ENCODE data around the gene LRRD1.
A peak's percentile ranks its signal among the peaks of the same experiment; 100 is the strongest.
"Not testable (repeated sequence)": the region's sequence is repeated elsewhere in the genome, so short reads cannot be mapped to it uniquely, and the experiment has no call there.

LRRD1 gene

DNA sequence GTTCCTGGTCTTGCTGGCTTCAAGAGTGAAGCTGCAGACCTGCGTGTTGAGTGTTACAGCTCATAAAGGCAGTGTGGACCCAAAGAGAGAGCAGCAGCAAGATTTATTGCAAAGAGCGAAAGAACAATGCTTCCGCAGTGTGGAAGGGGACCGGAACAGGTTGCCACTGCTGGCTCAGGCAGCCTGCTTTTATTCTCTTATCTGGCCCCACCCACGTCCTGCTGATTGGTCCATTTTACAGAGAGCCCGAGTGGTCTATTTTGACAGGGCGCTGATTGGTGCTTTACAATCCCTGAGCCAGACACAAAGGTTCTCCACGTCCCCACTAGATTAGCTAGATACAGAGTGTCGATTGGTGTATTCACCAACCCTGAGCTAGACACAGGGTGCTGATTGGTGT lies 36.2 kb downstream of the LRRD1 start:
- not testable (repeated sequence) for H3K27me3 ChIP-seq (ENCODE audit: control insufficient read depth, insufficient read depth, low read length); DNase-seq (ENCODE audit: low read depth, low spot score); H3K4me1 ChIP-seq (ENCODE audit: control insufficient read depth, insufficient read depth, low read length); H3K36me3 ChIP-seq (ENCODE audit: control insufficient read depth, insufficient read depth, low read length); H3K9me3 ChIP-seq (ENCODE audit: control insufficient read depth, insufficient read depth, low read length); H3K4me3 ChIP-seq (ENCODE audit: low read length); H3K27ac ChIP-seq (ENCODE audit: low read length)
- no CpG with 5 or more reads among the region's 9 CpGs for WGBS (ENCODE audit: insufficient coverage, insufficient read length)

- Histone ChIP-seq H3K27me3 (ENCODE audit: control insufficient read depth, insufficient read depth, low read length) (no peaks in the 10 kb centered on the region), H3K4me1 (ENCODE audit: control insufficient read depth, insufficient read depth, low read length) (no peaks in the 10 kb centered on the region; the same call in 1 of the 2 replicates), H3K36me3 (ENCODE audit: control insufficient read depth, insufficient read depth, low read length) (no peaks in the 10 kb centered on the region), H3K27ac (ENCODE audit: low read length) (no peak overlapping the region), H3K4me3 (ENCODE audit: low read length) (no peak overlapping the region), H3K9me3 (ENCODE audit: control insufficient read depth, insufficient read depth, low read length) (no peaks in the 10 kb centered on the region)
- no peak for DNase-seq (ENCODE audit: low read depth, low spot score)
- whole genome bisulfite sequencing (ENCODE audit: insufficient coverage, insufficient read length) = no CpG with 5 or more reads among the region's 7 CpGs
Measured at GRCh38 chr7:92141161-92141560, 37.8 kb downstream of the LRRD1 start.

- Histone ChIP-seq H3K4me3 (ENCODE audit: low read length) (no peak overlapping the region), H3K4me1 (ENCODE audit: control insufficient read depth, insufficient read depth, low read length) (no peaks in the 10 kb centered on the region), H3K27ac (ENCODE audit: low read length) (no peak overlapping the region), H3K27me3 (ENCODE audit: control insufficient read depth, insufficient read depth, low read length) (no peaks in the 10 kb centered on the region), H3K9me3 (ENCODE audit: control insufficient read depth, insufficient read depth, low read length) (no peaks in the 10 kb centered on the region), H3K36me3 (ENCODE audit: control insufficient read depth, insufficient read depth, low read length) (no peaks in the 10 kb centered on the region)
- no CpG with 5 or more reads among the region's 2 CpGs for WGBS (ENCODE audit: insufficient coverage, insufficient read length)
- DNase-seq (ENCODE audit: low read depth, low spot score) = no peak
Measured at GRCh38 chr7:92137557-92137956, 41.4 kb downstream of the LRRD1 start.

DNA sequence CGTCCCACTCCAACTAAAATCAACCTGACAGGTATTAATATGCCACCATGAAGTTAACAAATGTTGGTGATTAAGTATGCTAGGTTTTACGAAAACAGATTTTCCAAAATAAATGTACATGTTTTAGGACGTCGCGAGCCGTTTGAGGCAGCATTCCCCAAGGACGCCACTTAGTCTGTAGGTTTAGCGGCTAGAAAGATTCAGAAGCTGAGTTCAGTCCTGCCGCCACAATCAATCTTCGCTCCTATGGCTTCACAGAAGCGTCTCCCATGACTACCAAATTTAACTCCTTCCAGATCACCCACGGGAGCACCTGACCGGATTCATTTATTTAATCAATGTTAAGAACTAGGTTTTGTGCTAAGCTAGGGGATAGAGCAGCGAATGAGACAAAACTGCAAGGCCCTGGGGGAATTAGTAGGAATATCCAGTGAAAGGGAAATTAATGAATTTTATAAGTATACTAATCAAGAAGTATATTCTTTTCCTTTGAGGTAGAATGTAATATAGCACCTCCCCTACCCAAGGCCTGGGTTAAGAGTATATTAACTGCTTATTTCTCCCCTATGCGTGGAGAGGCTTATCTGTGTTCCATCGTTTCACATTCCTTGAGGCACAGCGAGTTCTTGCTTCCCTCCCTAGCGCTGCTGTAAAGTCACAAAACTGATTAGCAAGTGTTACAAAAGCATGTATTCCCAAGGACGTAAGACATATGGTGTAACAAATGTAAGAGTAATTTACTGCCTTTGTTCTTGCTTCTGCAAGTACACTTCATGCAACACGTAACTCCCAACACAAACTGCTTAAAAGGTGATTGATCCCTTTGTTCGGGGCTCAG lies 43.7 kb downstream of the LRRD1 start:
- WGBS (ENCODE audit: insufficient coverage, insufficient read length) = no CpG with 5 or more reads among the region's 21 CpGs
- no peaks in the 10 kb centered on the region for H3K27me3 ChIP-seq (ENCODE audit: control insufficient read depth, insufficient read depth, low read length)
- H3K27ac ChIP-seq (ENCODE audit: low read length) = no peak overlapping the region
- no peaks in the 10 kb centered on the region for H3K36me3 ChIP-seq (ENCODE audit: control insufficient read depth, insufficient read depth, low read length)
- H3K4me1 ChIP-seq (ENCODE audit: control insufficient read depth, insufficient read depth, low read length) = no peaks in the 10 kb centered on the region
- H3K4me3 ChIP-seq (ENCODE audit: low read length) = peak overlapping the region; percentile 72; the same call in 1 of the 2 replicates
- DNase-seq (ENCODE audit: low read depth, low spot score) = no peak
- H3K9me3 ChIP-seq (ENCODE audit: control insufficient read depth, insufficient read depth, low read length) = no peaks in the 10 kb centered on the region

- H3K27ac ChIP-seq (ENCODE audit: low read length) = no peak within 1 kb of the TSS
- no peaks in the 10 kb centered on the region for H3K4me1 ChIP-seq (ENCODE audit: control insufficient read depth, insufficient read depth, low read length)
- no peaks in the 10 kb centered on the region for H3K36me3 ChIP-seq (ENCODE audit: control insufficient read depth, insufficient read depth, low read length)
- H3K27me3 ChIP-seq (ENCODE audit: control insufficient read depth, insufficient read depth, low read length) = no peaks in the 10 kb centered on the region
- peak within 1 kb of the TSS; percentile 72 for H3K4me3 ChIP-seq (ENCODE audit: low read length)
- H3K9me3 ChIP-seq (ENCODE audit: control insufficient read depth, insufficient read depth, low read length) = no peaks in the 10 kb centered on the region
- no CpG with 5 or more reads among the region's 73 CpGs for WGBS (ENCODE audit: insufficient coverage, insufficient read length)
- peak; percentile 82 for DNase-seq (ENCODE audit: low read depth, low spot score)
Measured at GRCh38 chr7:92134271-92135051, 44.5 kb downstream of the LRRD1 start, which contains the start of gene CYP51A1. Gene CYP51A1, minus strand, starts transcription at chr7:92134477. Its CDS starts 113 bp downstream, at chr7:92134364.

DNA sequence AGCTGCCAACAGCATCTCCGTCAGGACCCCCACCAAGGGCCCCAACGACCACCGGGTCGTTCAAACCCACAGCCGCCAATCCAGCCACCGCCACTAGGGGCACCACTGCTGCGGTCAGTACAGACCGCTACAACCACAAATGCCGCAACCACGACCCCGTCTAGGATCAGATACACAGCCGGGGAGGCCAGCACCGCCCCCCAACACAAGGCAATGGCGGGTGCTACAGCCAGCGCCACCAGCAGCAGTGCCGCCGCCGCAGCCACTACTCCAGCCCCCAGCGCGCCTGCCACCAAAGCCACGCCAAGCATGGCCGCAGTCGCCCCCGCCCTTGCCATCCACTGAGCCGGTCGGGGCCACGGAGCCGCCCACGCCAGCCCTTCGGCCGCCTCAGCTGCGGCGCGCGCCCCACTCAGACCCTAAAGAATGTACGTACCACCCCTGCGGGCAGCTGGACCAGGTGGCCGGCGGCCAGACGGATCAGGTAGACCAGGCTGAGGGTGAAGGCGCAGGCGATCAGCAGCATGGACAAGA lies 45.1 kb downstream of the LRRD1 start:
- Histone ChIP-seq H3K4me3 (ENCODE audit: low read length) (peak overlapping the region; percentile 72), H3K4me1 (ENCODE audit: control insufficient read depth, insufficient read depth, low read length) (no peaks in the 10 kb centered on the region)
- no CpG with 5 or more reads among the region's 42 CpGs for WGBS (ENCODE audit: insufficient coverage, insufficient read length)

DNA sequence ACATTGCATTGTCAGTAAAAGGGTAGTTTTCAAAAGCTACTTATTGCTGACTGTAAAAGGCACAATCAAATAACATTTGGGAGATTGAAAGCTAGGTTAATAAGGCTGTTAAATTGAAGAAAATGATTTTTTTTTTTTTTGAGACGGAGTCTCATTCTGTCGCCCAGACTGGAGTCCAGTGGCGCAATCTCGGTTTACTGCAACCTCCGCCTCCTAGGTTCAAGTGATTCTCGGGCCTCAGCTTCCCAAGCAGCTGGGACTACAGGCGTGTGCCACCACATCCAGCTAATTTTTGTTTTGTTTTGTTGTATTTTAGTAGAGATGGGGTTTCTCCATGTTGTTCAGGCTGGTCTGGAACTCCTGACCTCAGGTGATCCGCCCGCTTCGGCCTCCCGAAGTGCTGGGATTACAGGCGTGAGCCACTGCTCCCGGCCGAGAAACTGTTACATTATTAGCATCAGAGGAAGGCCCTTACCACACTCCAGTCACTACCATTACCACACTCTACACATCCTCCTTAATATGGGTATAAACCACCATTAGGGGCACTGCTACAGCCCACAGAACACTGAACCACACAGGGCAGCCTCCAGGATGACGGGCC lies 45.7 kb downstream of the LRRD1 start:
- WGBS (ENCODE audit: insufficient coverage, insufficient read length) = no CpG with 5 or more reads among the region's 15 CpGs
- no peak for DNase-seq (ENCODE audit: low read depth, low spot score)
- Histone ChIP-seq H3K4me1 (ENCODE audit: control insufficient read depth, insufficient read depth, low read length) (no peaks in the 10 kb centered on the region), H3K4me3 (ENCODE audit: low read length) (peak overlapping the region; percentile 72), H3K27me3 (ENCODE audit: control insufficient read depth, insufficient read depth, low read length) (no peaks in the 10 kb centered on the region), H3K36me3 (ENCODE audit: control insufficient read depth, insufficient read depth, low read length) (no peaks in the 10 kb centered on the region; the same call in 1 of the 2 replicates), H3K9me3 (ENCODE audit: control insufficient read depth, insufficient read depth, low read length) (no peaks in the 10 kb centered on the region), H3K27ac (ENCODE audit: low read length) (no peak overlapping the region)

More for the DNA sequence above, 45.1 kb downstream of the LRRD1 start:
- no peak overlapping the region for H3K27ac ChIP-seq (ENCODE audit: low read length)
- DNase-seq (ENCODE audit: low read depth, low spot score) = peak; percentile 45
- H3K36me3 ChIP-seq (ENCODE audit: control insufficient read depth, insufficient read depth, low read length) = no peaks in the 10 kb centered on the region; the same call in 1 of the 2 replicates
- H3K9me3 ChIP-seq (ENCODE audit: control insufficient read depth, insufficient read depth, low read length) = no peaks in the 10 kb centered on the region
- no peaks in the 10 kb centered on the region for H3K27me3 ChIP-seq (ENCODE audit: control insufficient read depth, insufficient read depth, low read length)

GRCh38 chr7:92131764-92132330 lies 47.1 kb downstream of the LRRD1 start:
- no CpG with 5 or more reads among the region's 4 CpGs for WGBS (ENCODE audit: insufficient coverage, insufficient read length)
- Histone ChIP-seq H3K36me3 (ENCODE audit: control insufficient read depth, insufficient read depth, low read length) (no peaks in the 10 kb centered on the region; the same call in 1 of the 2 replicates), H3K27me3 (ENCODE audit: control insufficient read depth, insufficient read depth, low read length) (no peaks in the 10 kb centered on the region), H3K27ac (ENCODE audit: low read length) (no peak overlapping the region), H3K4me1 (ENCODE audit: control insufficient read depth, insufficient read depth, low read length) (no peaks in the 10 kb centered on the region), H3K9me3 (ENCODE audit: control insufficient read depth, insufficient read depth, low read length) (no peaks in the 10 kb centered on the region), H3K4me3 (ENCODE audit: low read length) (no peak overlapping the region)
- no peak for DNase-seq (ENCODE audit: low read depth, low spot score)

DNA sequence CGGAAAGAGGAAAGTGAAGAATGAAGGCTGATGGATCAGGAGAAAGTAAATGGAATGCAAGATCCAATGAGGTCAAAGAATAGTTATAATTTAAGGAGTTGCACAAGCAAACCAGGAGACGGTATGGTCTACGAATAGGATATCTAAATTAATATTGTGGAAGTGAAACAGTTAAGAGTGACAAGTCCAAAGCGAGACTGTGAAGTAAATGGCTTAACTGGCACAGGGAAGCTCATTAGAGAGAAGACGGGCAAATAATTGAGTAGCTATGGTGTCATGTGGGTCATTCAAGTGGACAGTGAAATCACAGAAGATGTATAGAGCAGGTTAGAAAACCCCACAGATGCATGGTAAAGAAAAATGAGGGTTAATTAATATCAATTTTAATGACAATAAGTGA lies 47.8 kb downstream of the LRRD1 start:
- DNase-seq (ENCODE audit: low read depth, low spot score) = no peak
- WGBS (ENCODE audit: insufficient coverage, insufficient read length) = no CpG with 5 or more reads among the region's 5 CpGs
- H3K36me3 ChIP-seq (ENCODE audit: control insufficient read depth, insufficient read depth, low read length) = no peaks in the 10 kb centered on the region; the same call in 1 of the 2 replicates
- no peak overlapping the region for H3K27ac ChIP-seq (ENCODE audit: low read length)
- H3K4me3 ChIP-seq (ENCODE audit: low read length) = no peak overlapping the region
- no peaks in the 10 kb centered on the region for H3K9me3 ChIP-seq (ENCODE audit: control insufficient read depth, insufficient read depth, low read length)
- no peaks in the 10 kb centered on the region for H3K27me3 ChIP-seq (ENCODE audit: control insufficient read depth, insufficient read depth, low read length)
- no peaks in the 10 kb centered on the region for H3K4me1 ChIP-seq (ENCODE audit: control insufficient read depth, insufficient read depth, low read length)

- peaks cover 3% of the 10 kb centered on the region; the same call in 1 of the 2 replicates for H3K36me3 ChIP-seq (ENCODE audit: control insufficient read depth, insufficient read depth, low read length)
- H3K9me3 ChIP-seq (ENCODE audit: control insufficient read depth, insufficient read depth, low read length) = no peaks in the 10 kb centered on the region
- H3K27me3 ChIP-seq (ENCODE audit: control insufficient read depth, insufficient read depth, low read length) = no peaks in the 10 kb centered on the region
- DNase-seq (ENCODE audit: low read depth, low spot score) = no peak
- H3K27ac ChIP-seq (ENCODE audit: low read length) = no peak overlapping the region
- no peaks in the 10 kb centered on the region for H3K4me1 ChIP-seq (ENCODE audit: control insufficient read depth, insufficient read depth, low read length)
- H3K4me3 ChIP-seq (ENCODE audit: low read length) = no peak overlapping the region
Measured at GRCh38 chr7:92121681-92122080, 57.3 kb downstream of the LRRD1 start.
